H1 (cell line): ENCODE measurements around the gene IL27RA. TPM values are rescaled to one million over a fixed set of nuclear protein-coding genes. Genes with fewer than 3 reads are reported as not detected.

Experiments used
- EP300 ChIP-seq, 2 experiments: IDR thresholded peaks; 1 replicate in 1 of 2; 2 replicates in 1 of 2; pipeline ENCODE4 v1.6.1; 2011 to 2012; ENCODE audit warnings: low read depth in 2 of 2, low read length in 2 of 2, mild to moderate bottlenecking in 2 of 2, borderline replicate concordance in 1 of 2, inconsistent platforms in 1 of 2, moderate library complexity in 1 of 2
- FOSL1 ChIP-seq: IDR thresholded peaks from 2 replicates; pipeline ENCODE4 v1.6.1; 2011; ENCODE audit warnings: mild to moderate bottlenecking, low read depth, low read length, moderate library complexity; ENCODE audit not compliant: insufficient read depth
- JUND ChIP-seq: IDR thresholded peaks from 2 replicates; pipeline ENCODE4 v1.6.1; 2011; ENCODE audit warnings: mild to moderate bottlenecking, improper control_type of control experiment, low read length
- PHF8 ChIP-seq: fragments of 200-600 bp; sonication (generic); conservative IDR thresholded peaks from 2 replicates; pipeline ENCODE4 v1.7.1; 2012; ENCODE audit warnings: low read depth, mild to moderate bottlenecking, inconsistent platforms, low read length, moderate library complexity
- RBBP5 ChIP-seq: IDR thresholded peaks from 2 replicates; pipeline ENCODE4 v1.7.1; 2012; ENCODE audit warnings: low read depth, mild to moderate bottlenecking, inconsistent platforms, low read length, moderate library complexity, borderline replicate concordance
- SAP30 ChIP-seq: fragments of 300-600 bp; sonication (generic); IDR thresholded peaks from 2 replicates; pipeline ENCODE4 v1.7.1; 2012; ENCODE audit warnings: low read length, moderate library complexity, mild to moderate bottlenecking, inconsistent platforms; ENCODE audit not compliant: insufficient read depth, insufficient replicate concordance
- TAF1 ChIP-seq: IDR thresholded peaks from 2 replicates; pipeline ENCODE4 v1.6.1; 2011; ENCODE audit warnings: mild to moderate bottlenecking, low read depth, low read length
- TBP ChIP-seq: IDR thresholded peaks from 2 replicates; pipeline ENCODE4 v1.6.1; 2011; ENCODE audit warnings: low read depth, low read length, improper control_type of control experiment
- YY1 ChIP-seq: IDR thresholded peaks from 2 replicates; pipeline ENCODE4 v1.6.1; 2011; ENCODE audit warnings: low read depth, mild to moderate bottlenecking, low read length
- polyA plus RNA-seq, 7 experiments: library from polyadenylated mRNA; depleted of rRNA in 3 of 7; stranded (reverse) in 5 of 7; unstranded in 2 of 7; fragments of >200 nt in 5 of 7; fragments of 200-250 nt in 2 of 7; gene quantifications; 1 replicate in 5 of 7; 2 replicates in 1 of 7; 4 replicates in 1 of 7; pipeline versions ENCODE4 v1.2.1 to v1.2.3, GENCODE V29; 2011 to 2013; ENCODE audit warnings: missing spikeins in 2 of 7, mixed read lengths in 2 of 7
- total RNA-seq: library from RNA; stranded (reverse); fragmentation: NEBNext Ultra II Directional; extraction: Animal tissue kit (Norgen Biotek cat#: 25700); gene quantifications from 2 replicates; pipeline ENCODE4 v1.2.1, GENCODE V29; 2021
- TF ChIP-seq, protein P1 (sequence below): fragments of 300-600 bp; sonication (generic); IDR thresholded peaks from 2 replicates; pipeline ENCODE4 v1.7.1; 2012; ENCODE audit warnings: low read length, moderate library complexity, mild to moderate bottlenecking, inconsistent platforms; ENCODE audit not compliant: insufficient replicate concordance

IL27RA gene
- total and polyA plus RNA-seq, 2 of the 8 experiments (the other 6 are each of a cell fraction or from before 2014, with no cell fraction given): 9.9 to 14.7 TPM

- TF ChIP-seq, protein P1, sequence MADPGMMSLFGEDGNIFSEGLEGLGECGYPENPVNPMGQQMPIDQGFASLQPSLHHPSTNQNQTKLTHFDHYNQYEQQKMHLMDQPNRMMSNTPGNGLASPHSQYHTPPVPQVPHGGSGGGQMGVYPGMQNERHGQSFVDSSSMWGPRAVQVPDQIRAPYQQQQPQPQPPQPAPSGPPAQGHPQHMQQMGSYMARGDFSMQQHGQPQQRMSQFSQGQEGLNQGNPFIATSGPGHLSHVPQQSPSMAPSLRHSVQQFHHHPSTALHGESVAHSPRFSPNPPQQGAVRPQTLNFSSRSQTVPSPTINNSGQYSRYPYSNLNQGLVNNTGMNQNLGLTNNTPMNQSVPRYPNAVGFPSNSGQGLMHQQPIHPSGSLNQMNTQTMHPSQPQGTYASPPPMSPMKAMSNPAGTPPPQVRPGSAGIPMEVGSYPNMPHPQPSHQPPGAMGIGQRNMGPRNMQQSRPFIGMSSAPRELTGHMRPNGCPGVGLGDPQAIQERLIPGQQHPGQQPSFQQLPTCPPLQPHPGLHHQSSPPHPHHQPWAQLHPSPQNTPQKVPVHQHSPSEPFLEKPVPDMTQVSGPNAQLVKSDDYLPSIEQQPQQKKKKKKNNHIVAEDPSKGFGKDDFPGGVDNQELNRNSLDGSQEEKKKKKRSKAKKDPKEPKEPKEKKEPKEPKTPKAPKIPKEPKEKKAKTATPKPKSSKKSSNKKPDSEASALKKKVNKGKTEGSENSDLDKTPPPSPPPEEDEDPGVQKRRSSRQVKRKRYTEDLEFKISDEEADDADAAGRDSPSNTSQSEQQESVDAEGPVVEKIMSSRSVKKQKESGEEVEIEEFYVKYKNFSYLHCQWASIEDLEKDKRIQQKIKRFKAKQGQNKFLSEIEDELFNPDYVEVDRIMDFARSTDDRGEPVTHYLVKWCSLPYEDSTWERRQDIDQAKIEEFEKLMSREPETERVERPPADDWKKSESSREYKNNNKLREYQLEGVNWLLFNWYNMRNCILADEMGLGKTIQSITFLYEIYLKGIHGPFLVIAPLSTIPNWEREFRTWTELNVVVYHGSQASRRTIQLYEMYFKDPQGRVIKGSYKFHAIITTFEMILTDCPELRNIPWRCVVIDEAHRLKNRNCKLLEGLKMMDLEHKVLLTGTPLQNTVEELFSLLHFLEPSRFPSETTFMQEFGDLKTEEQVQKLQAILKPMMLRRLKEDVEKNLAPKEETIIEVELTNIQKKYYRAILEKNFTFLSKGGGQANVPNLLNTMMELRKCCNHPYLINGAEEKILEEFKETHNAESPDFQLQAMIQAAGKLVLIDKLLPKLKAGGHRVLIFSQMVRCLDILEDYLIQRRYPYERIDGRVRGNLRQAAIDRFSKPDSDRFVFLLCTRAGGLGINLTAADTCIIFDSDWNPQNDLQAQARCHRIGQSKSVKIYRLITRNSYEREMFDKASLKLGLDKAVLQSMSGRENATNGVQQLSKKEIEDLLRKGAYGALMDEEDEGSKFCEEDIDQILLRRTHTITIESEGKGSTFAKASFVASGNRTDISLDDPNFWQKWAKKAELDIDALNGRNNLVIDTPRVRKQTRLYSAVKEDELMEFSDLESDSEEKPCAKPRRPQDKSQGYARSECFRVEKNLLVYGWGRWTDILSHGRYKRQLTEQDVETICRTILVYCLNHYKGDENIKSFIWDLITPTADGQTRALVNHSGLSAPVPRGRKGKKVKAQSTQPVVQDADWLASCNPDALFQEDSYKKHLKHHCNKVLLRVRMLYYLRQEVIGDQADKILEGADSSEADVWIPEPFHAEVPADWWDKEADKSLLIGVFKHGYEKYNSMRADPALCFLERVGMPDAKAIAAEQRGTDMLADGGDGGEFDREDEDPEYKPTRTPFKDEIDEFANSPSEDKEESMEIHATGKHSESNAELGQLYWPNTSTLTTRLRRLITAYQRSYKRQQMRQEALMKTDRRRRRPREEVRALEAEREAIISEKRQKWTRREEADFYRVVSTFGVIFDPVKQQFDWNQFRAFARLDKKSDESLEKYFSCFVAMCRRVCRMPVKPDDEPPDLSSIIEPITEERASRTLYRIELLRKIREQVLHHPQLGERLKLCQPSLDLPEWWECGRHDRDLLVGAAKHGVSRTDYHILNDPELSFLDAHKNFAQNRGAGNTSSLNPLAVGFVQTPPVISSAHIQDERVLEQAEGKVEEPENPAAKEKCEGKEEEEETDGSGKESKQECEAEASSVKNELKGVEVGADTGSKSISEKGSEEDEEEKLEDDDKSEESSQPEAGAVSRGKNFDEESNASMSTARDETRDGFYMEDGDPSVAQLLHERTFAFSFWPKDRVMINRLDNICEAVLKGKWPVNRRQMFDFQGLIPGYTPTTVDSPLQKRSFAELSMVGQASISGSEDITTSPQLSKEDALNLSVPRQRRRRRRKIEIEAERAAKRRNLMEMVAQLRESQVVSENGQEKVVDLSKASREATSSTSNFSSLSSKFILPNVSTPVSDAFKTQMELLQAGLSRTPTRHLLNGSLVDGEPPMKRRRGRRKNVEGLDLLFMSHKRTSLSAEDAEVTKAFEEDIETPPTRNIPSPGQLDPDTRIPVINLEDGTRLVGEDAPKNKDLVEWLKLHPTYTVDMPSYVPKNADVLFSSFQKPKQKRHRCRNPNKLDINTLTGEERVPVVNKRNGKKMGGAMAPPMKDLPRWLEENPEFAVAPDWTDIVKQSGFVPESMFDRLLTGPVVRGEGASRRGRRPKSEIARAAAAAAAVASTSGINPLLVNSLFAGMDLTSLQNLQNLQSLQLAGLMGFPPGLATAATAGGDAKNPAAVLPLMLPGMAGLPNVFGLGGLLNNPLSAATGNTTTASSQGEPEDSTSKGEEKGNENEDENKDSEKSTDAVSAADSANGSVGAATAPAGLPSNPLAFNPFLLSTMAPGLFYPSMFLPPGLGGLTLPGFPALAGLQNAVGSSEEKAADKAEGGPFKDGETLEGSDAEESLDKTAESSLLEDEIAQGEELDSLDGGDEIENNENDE: no peak
- TF ChIP-seq TBP (peak; percentile 9; the same call in 1 of the 2 replicates), JUND (no peak), FOSL1 (no peak), EP300 (IDR thresholded peaks at IDR 0.05; ENCODE audit: borderline replicate concordance in 1 of 2, low read depth in 2 of 2, low read length in 2 of 2) (no peak), TAF1 (no peak), YY1 (no peak; the same call in 1 of the 2 replicates), RBBP5 (peak; percentile 43; the same call in 1 of the 2 replicates), PHF8 (peak; percentile 35; the same call in 1 of the 2 replicates), SAP30 (no peak)
These were observed 41.8 kb downstream of the IL27RA start (continued) for GRCh38 chr19:14073261-14073924.
